HCEC 1CT (cell line): ENCODE data around the gene PATJ.

ENCODE experiments used
- DNase-seq: peaks from one replicate; pipeline ENCODE4 v3.0.0-alpha.2; 2017

PATJ gene

GRCh38 chr1:62011006-62011405 is 268.7 kb downstream of the PATJ start:
- DNase-seq, result no peak

DNA sequence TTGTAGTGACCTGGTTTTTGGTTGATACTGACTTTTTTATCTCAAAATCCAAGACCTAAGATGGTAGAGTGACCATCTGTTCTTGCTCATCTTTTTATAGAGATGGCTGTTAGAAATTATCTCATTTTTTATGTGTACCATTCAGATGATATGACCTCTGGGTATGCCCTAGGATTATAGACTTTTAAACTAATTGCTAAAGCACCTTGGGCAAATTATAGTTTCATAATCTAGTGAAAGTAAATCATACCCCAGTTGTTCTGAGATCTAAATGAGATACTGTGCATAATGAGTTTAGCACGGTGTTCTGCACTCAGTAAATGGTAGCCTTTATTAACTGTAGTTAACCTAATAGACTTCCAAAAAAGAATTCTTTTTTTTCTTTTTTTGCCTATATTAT is 269.8 kb downstream of the PATJ start:
- no peak for DNase-seq

DNA sequence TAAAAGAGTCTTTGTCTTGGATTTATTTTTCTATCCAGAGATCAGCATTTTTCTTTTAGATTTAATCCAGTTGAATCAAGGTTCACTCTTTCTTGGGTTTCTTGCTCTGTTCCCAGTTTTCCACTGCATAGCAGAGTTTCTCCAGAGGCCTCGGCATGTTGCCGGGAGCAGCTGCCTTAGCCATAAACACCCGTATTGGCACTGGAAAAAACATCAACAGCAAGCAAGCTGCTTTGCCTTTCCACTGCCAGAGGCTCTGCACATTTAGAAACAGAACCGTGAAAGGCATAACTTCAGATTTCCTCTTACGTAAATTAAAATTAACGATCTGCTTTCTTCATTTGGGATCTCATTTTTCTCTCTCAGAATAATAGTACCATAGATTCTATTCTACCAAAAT is 270.6 kb downstream of the PATJ start:
- no peak for DNase-seq

DNA sequence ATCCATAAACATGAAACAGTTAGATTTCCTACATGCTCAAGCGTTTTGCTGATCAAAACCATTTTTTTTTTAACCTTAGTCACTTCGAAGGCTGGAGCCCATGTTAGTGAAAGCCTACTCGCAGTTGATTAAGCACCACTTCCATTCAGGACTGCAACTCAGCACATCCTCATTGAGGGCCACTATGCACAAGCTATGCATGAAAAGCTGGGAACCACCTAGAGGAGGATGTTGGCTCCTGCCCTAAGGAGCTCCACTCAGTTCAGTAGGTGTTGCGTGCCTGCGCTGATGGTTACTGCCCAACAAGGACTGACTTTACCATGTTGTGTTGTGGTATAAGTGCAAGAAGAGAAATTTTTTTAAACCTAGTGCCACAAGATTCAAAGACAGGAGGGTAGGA is 271.0 kb downstream of the PATJ start:
- DNase-seq, result no peak

GRCh38 chr1:62022382-62022983 is 280.2 kb downstream of the PATJ start:
- DNase-seq, result no peak

DNA sequence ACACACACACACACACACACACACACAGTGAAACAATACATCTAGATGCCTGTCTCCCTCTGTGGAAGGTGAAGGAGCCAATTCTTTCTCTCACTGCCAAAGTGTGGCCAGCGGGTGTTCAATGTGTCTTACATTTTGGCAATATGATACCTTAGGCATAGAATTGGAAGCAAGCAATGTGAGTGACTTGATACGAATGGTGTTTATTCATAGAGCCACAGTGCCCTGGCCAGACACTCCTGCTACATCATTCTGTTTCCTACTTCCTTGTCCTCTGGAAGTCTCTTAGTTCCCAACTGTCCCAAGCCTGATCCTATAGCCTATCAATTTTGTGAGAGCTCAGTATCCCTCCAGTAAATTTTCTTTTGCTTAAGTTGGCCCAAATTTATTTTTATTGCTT is 282.4 kb downstream of the PATJ start:
- DNase-seq, result no peak

- DNase-seq, result no peak
Observed at GRCh38 chr1:62025154-62025553, 282.9 kb downstream of the PATJ start.

GRCh38 chr1:62025892-62026291 is 283.6 kb downstream of the PATJ start:
- DNase-seq, result no peak

DNA sequence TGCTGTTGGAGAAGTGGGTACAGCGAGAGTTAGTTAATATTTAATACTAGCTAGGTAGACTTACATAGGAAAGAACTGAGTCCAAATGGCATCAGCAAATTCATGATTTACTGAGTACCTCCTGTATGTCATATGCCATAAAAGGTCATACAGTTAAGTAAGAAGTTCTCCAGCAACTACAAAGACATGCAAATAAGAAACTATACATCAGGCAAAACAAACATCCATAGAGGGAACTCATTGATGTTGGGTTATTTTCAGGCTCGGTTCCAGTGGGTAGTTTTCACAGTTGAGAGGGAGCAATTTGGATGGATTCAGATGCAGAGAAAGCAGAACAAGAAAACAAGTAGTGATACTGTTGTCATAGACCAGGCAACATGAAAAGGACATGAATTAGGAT is 287.4 kb downstream of the PATJ start:
- DNase-seq, result no peak

DNA sequence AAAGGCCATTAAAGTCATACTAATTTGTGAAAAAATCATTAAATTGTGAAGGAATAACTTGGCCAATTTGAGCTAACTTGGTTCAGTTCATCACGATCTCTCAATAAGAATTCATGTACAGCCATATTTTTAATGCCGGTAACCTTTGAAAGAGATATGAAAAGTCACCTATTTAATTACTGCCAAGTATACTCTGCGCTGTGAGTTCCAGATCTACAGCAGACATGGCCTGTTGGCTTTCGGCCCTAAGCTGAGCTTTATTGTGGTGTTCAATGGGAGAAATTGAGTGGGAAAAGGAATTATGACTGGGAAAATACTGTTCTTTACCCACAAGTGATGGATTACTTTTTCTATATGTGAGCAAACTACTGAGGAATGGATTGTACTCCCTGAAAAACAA is 292.5 kb downstream of the PATJ start:
- no peak for DNase-seq

DNA sequence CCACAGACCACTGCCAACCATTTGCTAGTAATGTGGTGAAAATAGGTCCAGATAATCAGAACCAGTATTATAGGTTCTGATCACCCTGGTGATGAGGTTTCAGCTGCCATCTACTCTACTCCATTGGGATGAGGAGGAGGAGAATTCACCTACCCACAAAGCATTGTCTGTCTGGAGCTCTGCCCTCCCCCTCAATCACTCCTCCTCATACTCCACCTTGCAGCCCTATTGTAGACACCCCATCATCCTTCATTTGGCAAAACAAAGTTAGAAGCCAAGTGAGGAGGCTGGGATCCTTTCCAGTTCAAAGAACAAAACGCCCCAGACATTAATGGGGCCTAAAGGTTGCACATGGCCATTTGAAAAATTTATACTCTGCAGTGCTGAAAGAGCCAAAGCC is 295.0 kb downstream of the PATJ start:
- no peak for DNase-seq

DNA sequence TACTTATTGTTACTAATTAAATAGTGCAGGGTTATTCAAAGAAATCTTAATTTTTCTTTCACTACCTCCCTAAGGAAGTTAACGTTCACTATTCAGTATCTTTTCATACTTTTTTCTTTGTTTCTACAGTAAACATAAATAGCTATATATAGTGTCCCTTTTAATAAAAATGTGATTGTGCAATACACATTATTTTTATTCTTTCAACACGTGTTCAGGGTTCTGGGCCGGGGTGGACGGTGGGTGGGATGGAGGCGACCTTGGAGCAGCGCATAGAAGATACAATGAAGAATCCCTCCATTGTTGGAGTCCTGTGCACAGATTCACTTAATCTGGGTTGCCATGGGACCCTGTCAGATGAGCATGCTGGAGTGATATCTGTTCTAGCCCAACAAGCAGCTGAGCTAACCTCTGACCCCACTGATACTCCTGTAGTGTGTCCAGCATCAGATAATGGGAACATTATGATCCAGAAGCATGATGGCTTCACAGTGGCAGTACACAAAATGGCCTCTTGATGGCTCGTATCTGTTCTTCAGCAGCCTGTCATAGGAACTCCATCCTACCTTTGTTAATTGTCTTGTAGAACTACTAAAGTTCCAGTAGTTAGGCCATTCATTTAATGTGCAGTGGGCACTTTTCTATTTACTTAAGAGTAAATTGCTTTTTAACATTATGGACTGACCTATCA is 296.5 kb downstream of the PATJ start:
- no peak for DNase-seq

DNA sequence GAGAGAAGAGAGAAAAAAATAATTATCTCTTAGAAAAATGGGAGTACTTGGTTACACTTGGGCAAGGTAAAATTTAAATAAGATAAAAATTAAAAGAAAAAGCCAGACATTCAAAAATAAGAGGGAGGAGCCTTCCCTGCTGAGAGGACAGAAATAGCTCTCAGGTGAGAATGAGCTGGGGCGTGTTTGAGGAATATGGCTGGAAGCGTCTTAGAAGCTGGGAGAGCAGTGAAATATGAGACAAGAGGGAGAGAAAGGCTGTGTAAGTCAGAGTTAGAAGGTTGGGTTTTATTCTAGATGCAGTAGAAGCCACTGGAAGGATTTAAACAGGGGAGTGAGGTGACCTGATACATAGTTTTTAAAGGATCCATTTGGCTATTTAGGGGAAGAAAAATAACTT is 298.2 kb downstream of the PATJ start:
- no peak for DNase-seq

DNA sequence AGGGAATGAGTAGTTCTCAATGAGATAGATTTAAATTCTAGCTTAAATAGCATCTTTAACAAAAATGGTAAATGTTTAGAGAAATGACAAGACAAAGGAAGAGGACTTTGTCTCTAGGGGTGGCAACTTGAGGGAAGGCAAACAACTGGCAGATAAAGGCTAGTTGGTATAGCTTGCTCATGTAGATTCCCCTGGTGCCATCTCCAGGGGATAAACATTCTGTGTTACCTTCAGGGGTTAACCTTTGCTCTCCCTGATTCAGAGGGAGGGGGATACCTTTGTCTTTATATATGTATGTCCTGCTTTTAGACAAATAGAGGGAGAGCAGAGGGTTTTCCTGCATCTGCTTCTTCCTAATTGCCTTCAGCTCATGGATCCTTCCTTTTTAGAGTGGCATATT is 298.7 kb downstream of the PATJ start:
- no peak for DNase-seq

DNA sequence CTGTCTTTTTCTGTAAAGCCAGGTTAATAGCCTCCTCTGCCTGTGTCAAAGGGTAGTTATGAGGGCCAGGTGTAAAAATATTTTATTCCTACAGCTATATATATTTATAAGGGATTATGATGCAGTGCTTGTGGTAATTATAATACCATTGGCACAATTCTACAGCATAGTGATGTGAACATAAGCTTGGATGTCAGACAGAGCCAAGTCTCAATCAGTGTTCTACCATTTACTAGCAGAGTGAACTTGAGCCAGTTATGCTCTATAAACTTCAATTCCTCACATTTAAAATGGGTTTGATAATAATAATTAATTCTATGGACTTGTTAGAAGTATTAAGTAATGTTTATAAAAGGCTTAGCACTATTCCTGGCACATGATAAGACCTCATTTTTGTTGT is 300.9 kb downstream of the PATJ start:
- DNase-seq, result no peak

- no peak for DNase-seq
Observed at GRCh38 chr1:62045574-62045973, 303.3 kb downstream of the PATJ start.

GRCh38 chr1:62046927-62047326 is 304.6 kb downstream of the PATJ start:
- no peak for DNase-seq

DNA sequence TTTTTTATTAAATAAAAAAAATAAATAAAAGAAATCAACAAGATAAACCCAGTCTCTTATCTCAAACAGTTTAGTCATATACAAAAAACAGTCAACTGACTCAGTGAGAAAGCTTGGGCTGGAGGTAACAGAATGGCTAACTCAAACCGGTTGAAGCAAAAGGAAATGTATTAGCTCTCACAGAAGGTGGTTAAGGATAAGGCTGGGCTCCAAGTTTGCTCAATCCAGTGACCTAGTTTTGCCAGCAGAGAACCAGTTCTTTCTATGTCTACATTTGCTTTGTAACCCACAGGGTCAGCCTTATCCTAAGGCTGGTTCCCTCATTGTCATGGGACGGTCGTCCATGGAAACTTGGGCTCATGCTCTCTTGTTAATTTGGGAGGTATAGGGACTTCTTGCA is 307.9 kb downstream of the PATJ start:
- no peak for DNase-seq

- DNase-seq, result no peak
Observed at GRCh38 chr1:62052946-62053345, 310.7 kb downstream of the PATJ start.

DNA sequence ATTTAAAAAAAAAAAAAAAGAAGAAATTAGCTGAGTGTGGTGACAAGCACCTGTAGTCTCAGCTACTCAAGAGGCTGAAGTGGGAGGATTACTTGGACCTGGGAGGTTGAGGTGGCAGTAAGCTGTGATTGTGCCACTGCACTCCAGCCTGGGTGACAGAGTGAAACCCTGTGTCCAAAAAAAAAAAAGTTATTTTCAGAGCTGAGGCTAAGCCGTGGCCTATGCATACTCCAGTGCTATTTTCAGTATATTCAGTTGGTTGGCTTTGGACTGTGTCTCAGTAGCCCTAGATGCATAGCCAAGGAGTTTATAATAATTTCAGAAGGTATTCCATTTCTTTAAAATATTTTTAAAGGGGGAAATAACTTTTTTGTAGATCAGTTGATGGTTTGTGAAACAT is 311.9 kb downstream of the PATJ start:
- DNase-seq, result no peak

DNA sequence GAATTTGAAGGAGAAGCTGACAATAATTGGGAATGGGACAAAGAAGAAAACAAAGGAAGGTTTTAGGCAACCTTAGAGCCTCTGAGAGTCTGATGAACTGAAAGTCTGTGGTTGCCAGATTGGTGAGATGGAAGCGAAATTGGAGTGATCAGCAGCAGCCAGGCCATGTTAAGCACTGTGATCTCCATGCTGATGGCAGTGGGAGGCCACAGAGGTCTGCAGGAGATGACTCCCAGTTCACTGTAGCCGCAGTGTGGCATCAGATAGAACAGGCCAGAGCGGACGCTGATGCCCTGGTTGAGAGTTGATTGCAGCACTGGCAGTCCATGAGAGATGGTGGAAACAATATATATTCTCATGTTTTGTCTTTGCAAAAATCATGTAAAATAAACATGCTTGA is 314.9 kb downstream of the PATJ start:
- no peak for DNase-seq

GRCh38 chr1:62057641-62058290 is 315.5 kb downstream of the PATJ start:
- DNase-seq, result no peak

- no peak for DNase-seq
Observed at GRCh38 chr1:62058956-62059355, 316.7 kb downstream of the PATJ start.

- no peak for DNase-seq
Observed at GRCh38 chr1:62062087-62062486, 319.8 kb downstream of the PATJ start.
